Stimulated activated CD8-positive, alpha-beta memory T cell treated with anti-CD3 and anti-CD28 coated beads, Interleukin-2, amount 100 ng/mL, for 1 hour (primary cell): ENCODE data around the gene ACOT2.
A peak's percentile ranks its signal among the peaks of the same experiment; 100 is the strongest.
"Not testable (repeated sequence)": the region's sequence is repeated elsewhere in the genome, so short reads cannot be mapped to it uniquely, and the experiment has no call there.

Experiments used
- DNase-seq, 2 donors: peaks; one replicate each; pipeline ENCODE4 v3.0.0-alpha.2; 2020; ENCODE audit warnings: low read depth in 2 of 2

ACOT2 gene

GRCh38 chr14:73569185-73569958, at the start of gene ACOT2:
ACOT2 (plus strand) TSS chr14:73569213; CDS start chr14:73569241, 28 bp downstream.
- DNase-seq: peak; percentile 51 to 70

GRCh38 chr14:73521229-73521628, 47.8 kb upstream of the ACOT2 start:
- no peak for DNase-seq

GRCh38 chr14:73524493-73524892, 44.5 kb upstream of the ACOT2 start:
- DNase-seq: no peak

- no peak for DNase-seq
Observed at GRCh38 chr14:73526036-73526984, 42.7 kb upstream of the ACOT2 start.

GRCh38 chr14:73529356-73529755, 39.7 kb upstream of the ACOT2 start:
- not testable (repeated sequence) for DNase-seq

- DNase-seq: not testable (repeated sequence)
Observed at GRCh38 chr14:73531971-73532370, 37.0 kb upstream of the ACOT2 start.

GRCh38 chr14:73537244-73538045, 31.6 kb upstream of the ACOT2 start:
- DNase-seq: not testable (repeated sequence)

- DNase-seq: peak; percentile 9 to 20
Observed at GRCh38 chr14:73539017-73539416, 30.0 kb upstream of the ACOT2 start.

- not testable (repeated sequence) for DNase-seq
Observed at GRCh38 chr14:73542961-73543360, 26.1 kb upstream of the ACOT2 start.

- DNase-seq: not testable (repeated sequence)
Observed at GRCh38 chr14:73545353-73545752, 23.7 kb upstream of the ACOT2 start.

GRCh38 chr14:73549097-73549496, 19.9 kb upstream of the ACOT2 start:
- DNase-seq: not testable (repeated sequence)

- DNase-seq: not testable (repeated sequence)
Observed at GRCh38 chr14:73549889-73550524, 19.0 kb upstream of the ACOT2 start.

- DNase-seq: no peak
Observed at GRCh38 chr14:73553845-73554244, 15.2 kb upstream of the ACOT2 start.

- DNase-seq: not testable (repeated sequence)
Observed at GRCh38 chr14:73557201-73557600, 11.8 kb upstream of the ACOT2 start.

GRCh38 chr14:73558238-73558637, 10.8 kb upstream of the ACOT2 start:
- DNase-seq: not testable (repeated sequence)

GRCh38 chr14:73562256-73562655, 6.8 kb upstream of the ACOT2 start:
- DNase-seq: not testable (repeated sequence)

- DNase-seq: not testable (repeated sequence)
Observed at GRCh38 chr14:73562696-73563095, 6.3 kb upstream of the ACOT2 start.

GRCh38 chr14:73566431-73566830, 2.6 kb upstream of the ACOT2 start:
- DNase-seq: not testable (repeated sequence)

- DNase-seq: not testable (repeated sequence)
Observed at GRCh38 chr14:73566935-73567334, 2.1 kb upstream of the ACOT2 start.

GRCh38 chr14:73567358-73567757, 1.7 kb upstream of the ACOT2 start:
- DNase-seq: no peak
